ENCODE data around the gene RGPD8.
"Not testable (repeated sequence)": the region's sequence is repeated elsewhere in the genome, so short reads cannot be mapped to it uniquely, and the experiment has no call there.

GRCh38 chr2:112354335-112354734 lies 79.1 kb downstream of the RGPD8 start:
- not testable (repeated sequence) for TF ChIP-seq JUND (IDR thresholded peaks at IDR 0.05); MEF2A (IDR thresholded peaks at IDR 0.05; ENCODE audit: borderline replicate concordance, low read depth); NRF1 (IDR thresholded peaks at IDR 0.05; ENCODE audit: low read depth, low read length); TCF12 (IDR thresholded peaks at IDR 0.05); EP300 (IDR thresholded peaks at IDR 0.05; ENCODE audit: borderline replicate concordance in 1 of 2, low read depth in 1 of 2, low read length in 1 of 2); FOXJ3 (CRISPR knock-in tag; IDR thresholded peaks at IDR 0.05); FOSL2 (IDR thresholded peaks at IDR 0.05; ENCODE audit: borderline replicate concordance, low read depth); SIN3A (IDR thresholded peaks at IDR 0.05; ENCODE audit: borderline replicate concordance, low read depth, low read length); REST (IDR thresholded peaks at IDR 0.05; ENCODE audit: low read depth, low read length); POLR2AphosphoS5 (IDR thresholded peaks at IDR 0.05; ENCODE audit: low read depth, low read length); YY1 (IDR thresholded peaks at IDR 0.05; ENCODE audit: low read depth)
- TF ChIP-seq, protein P1, sequence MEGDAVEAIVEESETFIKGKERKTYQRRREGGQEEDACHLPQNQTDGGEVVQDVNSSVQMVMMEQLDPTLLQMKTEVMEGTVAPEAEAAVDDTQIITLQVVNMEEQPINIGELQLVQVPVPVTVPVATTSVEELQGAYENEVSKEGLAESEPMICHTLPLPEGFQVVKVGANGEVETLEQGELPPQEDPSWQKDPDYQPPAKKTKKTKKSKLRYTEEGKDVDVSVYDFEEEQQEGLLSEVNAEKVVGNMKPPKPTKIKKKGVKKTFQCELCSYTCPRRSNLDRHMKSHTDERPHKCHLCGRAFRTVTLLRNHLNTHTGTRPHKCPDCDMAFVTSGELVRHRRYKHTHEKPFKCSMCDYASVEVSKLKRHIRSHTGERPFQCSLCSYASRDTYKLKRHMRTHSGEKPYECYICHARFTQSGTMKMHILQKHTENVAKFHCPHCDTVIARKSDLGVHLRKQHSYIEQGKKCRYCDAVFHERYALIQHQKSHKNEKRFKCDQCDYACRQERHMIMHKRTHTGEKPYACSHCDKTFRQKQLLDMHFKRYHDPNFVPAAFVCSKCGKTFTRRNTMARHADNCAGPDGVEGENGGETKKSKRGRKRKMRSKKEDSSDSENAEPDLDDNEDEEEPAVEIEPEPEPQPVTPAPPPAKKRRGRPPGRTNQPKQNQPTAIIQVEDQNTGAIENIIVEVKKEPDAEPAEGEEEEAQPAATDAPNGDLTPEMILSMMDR (IDR thresholded peaks at IDR 0.05), result not testable (repeated sequence)
